GM06990 (cell line): ENCODE data around the gene SH3PXD2B.

Experiments used
- DNase-seq: peaks from one replicate; pipeline ENCODE4 v3.0.0-alpha.2; 2011; ENCODE audit not compliant: insufficient read length; ENCODE audit errors: extremely low read depth
- H3K27me3 ChIP-seq: replicated peaks from 2 replicates; pipeline ENCODE4 v1.6.0; 2011; ENCODE audit warnings: low read length; ENCODE audit not compliant: control insufficient read depth, insufficient read depth
- H3K36me3 ChIP-seq: 2 replicates; pipeline ENCODE4 v1.5.1; 2011; ENCODE audit warnings: low read length; ENCODE audit not compliant: control insufficient read depth, insufficient read depth
- H3K4me3 ChIP-seq: replicated peaks from 2 replicates; pipeline ENCODE4 v1.5.1; 2011; ENCODE audit warnings: low read depth, mild to moderate bottlenecking, control low read depth, low read length
- TF ChIP-seq, protein P1 (sequence below): IDR thresholded peaks from 2 replicates; pipeline ENCODE4 v1.5.1; 2011; ENCODE audit warnings: low read length, control low read depth, mild to moderate bottlenecking, inconsistent platforms; ENCODE audit not compliant: insufficient read depth, poor library complexity, severe bottlenecking

The SH3PXD2B gene

DNA sequence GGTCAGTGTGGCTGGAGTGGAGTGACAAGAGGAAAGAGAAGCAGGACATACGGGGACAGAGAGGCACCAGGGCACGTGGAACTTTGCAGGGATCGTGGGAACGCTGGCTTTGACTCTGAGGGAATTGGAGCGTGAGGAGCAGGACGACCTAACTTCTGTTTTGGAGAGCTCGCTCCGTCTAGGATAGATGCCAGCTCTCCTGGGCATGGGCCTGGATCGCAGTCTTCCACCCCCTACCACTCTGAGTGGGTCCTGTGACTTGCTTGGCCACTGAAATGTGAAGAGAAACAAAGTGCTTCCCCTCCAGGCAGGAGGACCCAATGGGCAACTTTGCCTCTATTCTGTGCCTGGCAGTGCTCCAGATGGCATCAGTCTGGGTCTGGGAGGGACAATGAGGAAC is 8.7 kb upstream of the SH3PXD2B start:
- no peak for DNase-seq
- TF ChIP-seq, protein P1, sequence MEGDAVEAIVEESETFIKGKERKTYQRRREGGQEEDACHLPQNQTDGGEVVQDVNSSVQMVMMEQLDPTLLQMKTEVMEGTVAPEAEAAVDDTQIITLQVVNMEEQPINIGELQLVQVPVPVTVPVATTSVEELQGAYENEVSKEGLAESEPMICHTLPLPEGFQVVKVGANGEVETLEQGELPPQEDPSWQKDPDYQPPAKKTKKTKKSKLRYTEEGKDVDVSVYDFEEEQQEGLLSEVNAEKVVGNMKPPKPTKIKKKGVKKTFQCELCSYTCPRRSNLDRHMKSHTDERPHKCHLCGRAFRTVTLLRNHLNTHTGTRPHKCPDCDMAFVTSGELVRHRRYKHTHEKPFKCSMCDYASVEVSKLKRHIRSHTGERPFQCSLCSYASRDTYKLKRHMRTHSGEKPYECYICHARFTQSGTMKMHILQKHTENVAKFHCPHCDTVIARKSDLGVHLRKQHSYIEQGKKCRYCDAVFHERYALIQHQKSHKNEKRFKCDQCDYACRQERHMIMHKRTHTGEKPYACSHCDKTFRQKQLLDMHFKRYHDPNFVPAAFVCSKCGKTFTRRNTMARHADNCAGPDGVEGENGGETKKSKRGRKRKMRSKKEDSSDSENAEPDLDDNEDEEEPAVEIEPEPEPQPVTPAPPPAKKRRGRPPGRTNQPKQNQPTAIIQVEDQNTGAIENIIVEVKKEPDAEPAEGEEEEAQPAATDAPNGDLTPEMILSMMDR, result no peak
- no peak overlapping the region for H3K4me3 ChIP-seq

DNA sequence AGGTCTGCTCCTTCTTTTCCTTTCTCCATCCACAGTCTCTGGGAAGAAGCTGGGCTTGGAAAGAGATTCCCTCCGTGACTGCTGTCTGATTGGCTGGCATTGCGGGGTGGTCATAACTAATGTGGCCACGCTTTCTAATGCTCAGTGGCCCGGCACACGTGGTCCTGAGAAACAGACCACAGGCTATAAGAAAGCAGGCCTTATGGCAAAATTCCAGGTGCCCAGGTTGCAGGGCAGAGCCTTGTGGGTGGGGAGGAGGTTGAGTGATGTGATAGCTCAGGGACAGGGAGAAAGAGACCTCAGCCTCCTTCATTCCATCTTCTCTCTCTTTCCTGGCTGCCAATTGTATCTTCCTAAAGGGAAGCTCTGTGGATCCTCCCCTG is 5.4 kb upstream of the SH3PXD2B start:
- H3K27me3 ChIP-seq, result no peaks in the 10 kb centered on the region

More for the DNA sequence above, 8.7 kb upstream of the SH3PXD2B start:
- no peaks in the 10 kb centered on the region for H3K36me3 ChIP-seq
- no peaks in the 10 kb centered on the region for H3K27me3 ChIP-seq

DNA sequence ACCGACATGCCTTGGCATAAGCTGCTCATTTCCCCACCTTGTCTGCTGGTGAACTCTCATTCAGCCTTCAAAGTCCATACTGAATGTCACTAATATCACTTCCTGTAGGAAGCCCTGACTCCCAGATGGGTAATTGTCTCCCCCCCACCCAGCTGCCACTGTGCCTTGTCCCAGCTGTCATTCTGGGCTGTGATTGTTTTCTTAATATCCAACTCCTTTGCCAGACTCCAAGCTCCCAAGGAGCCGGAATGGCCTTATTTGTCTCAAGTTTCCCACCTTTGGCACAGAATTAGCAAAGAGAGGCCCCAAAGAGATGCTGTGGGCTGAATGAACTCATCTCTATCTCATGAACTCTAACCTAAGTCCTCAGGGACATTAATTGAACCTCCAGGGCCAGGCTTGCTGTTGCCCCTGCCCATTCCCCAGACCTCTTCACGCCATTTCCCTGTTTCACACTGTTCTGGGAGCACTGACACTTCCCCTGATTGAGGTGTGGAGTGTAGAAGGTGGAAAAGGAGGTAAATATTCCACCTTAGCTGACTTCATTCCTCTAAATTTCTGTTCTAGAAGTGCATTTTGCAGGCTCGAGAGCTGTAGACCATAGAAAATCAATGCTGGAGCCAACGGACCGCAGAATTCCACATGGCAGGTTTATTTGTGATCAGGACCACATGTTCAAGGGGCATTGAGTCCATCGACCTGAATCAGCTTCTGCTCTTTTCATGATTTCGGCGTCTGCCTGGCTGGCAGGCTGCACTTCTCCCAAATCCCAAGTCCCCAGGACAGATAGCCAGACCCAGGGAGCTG is 4.9 kb upstream of the SH3PXD2B start:
- TF ChIP-seq, protein P1, result no peak
- no peak for DNase-seq

More for the DNA sequence above, 5.4 kb upstream of the SH3PXD2B start:
- Histone ChIP-seq H3K36me3 (no peaks in the 10 kb centered on the region), H3K4me3 (no peak overlapping the region)
- TF ChIP-seq, protein P1, result no peak
- no peak for DNase-seq

DNA sequence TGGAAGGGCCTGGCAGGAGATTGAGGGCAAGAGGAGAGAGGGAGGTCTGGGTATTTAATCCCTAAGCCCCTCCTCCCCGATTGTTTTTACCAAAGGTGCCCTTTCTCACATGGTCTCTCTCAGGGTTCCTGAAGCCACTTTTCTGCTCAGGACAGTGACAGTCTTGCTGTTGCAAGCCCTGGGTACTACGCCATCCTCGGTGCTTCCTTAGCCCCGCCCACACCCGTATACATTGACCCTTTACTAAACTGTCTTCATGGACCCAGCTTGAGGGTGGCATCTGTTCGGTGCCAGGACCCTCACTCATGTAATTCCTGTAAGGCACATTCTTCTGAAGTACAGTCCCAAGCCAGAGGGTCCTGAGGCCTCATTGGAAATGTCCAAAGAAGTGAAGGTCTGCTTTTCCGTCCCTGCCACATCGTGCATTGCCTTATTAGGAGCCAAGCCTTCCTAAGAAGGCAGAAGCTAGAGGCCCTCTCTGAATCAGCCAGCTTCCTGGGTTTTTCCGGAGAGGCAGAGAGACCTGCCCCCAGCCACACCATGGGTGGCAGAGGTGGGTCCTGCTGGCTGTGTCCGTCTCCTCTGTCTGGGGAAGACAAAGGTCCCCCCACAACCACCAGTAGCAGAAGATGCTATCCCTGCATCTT is 1.9 kb upstream of the SH3PXD2B start:
- TF ChIP-seq, protein P1, result no peak
- H3K4me3 ChIP-seq, result no peak overlapping the region
- DNase-seq, result no peak
- H3K27me3 ChIP-seq, result 0 out of 2 replicates have a peak, but pooled peaks cover 2% of the 10 kb centered on the region
- no peaks in the 10 kb centered on the region for H3K36me3 ChIP-seq

More for the DNA sequence above, 4.9 kb upstream of the SH3PXD2B start:
- Histone ChIP-seq H3K4me3 (no peak overlapping the region), H3K36me3 (no peaks in the 10 kb centered on the region), H3K27me3 (no peaks in the 10 kb centered on the region)

DNA sequence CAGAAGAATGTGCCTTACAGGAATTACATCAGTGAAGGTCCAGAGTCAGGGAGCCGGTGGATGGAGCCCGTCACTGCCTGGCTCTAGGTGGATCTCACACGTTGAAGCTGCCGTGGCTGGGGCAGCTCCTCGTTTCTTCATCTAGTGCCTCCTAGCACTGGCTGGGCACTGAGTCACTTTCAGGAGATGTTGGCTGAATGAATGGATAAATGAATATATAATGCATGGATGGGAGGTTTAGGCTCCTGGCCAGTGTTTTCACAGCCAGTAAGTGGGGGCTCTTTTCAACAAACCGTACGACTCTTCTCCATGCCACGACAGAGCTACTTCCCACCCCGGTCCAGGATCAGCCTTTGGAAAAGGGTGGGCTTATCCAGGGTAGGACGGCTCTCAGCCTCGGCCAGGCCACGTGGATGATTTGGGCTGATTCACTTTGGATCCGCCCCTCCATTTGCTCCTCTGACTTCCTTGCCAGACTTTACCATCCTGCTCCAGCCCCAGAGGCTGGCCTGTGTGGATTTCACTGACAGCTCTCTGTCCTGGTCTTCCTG is 1.3 kb upstream of the SH3PXD2B start:
- H3K4me3 ChIP-seq, result no peak overlapping the region
- TF ChIP-seq, protein P1, result no peak
- H3K27me3 ChIP-seq, result 0 out of 2 replicates have a peak, but pooled peaks cover 2% of the 10 kb centered on the region
- no peak for DNase-seq
- no peaks in the 10 kb centered on the region for H3K36me3 ChIP-seq
